H9 (cell line): ENCODE results near the gene SLC2A10. TPM values are rescaled to one million over a fixed set of nuclear protein-coding genes. Genes with fewer than 3 reads are reported as not detected.

Experiments
- DNase-seq: peaks from one replicate; pipeline ENCODE4 v3.0.0-alpha.2; 2017
- H2AFZ ChIP-seq: one replicate; pipeline ENCODE4 v1.6.1; 2013; ENCODE audit warnings: mild to moderate bottlenecking, low read length, control low read depth, moderate library complexity
- H2AK5ac ChIP-seq: 2 replicates; pipeline ENCODE4 v1.6.1; 2013; ENCODE audit warnings: low read length, control low read depth, mixed read lengths; ENCODE audit not compliant: insufficient read length
- H2BK120ac ChIP-seq: one replicate; pipeline ENCODE4 v1.6.1; 2013; ENCODE audit warnings: low read depth, mild to moderate bottlenecking, low read length, control low read depth, inconsistent platforms; ENCODE audit not compliant: poor library complexity, severe bottlenecking
- H2BK12ac ChIP-seq: 2 replicates; pipeline ENCODE4 v1.6.1; 2013; ENCODE audit warnings: low read length, control low read depth, mixed read lengths, low read depth; ENCODE audit not compliant: insufficient read length
- H2BK15ac ChIP-seq: 2 replicates; pipeline ENCODE4 v1.6.1; 2013; ENCODE audit warnings: low read depth, low read length, control low read depth
- H2BK20ac ChIP-seq: one replicate; pipeline ENCODE4 v1.6.1; 2013; ENCODE audit warnings: low read depth, mild to moderate bottlenecking, low read length, control low read depth, inconsistent platforms; ENCODE audit not compliant: poor library complexity, severe bottlenecking
- H2BK5ac ChIP-seq: 2 replicates; pipeline ENCODE4 v1.6.1; 2013; ENCODE audit warnings: low read length, control low read depth, mixed read lengths; ENCODE audit not compliant: insufficient read length
- H3K14ac ChIP-seq: 2 replicates; pipeline ENCODE4 v1.6.1; 2013; ENCODE audit warnings: low read length, control low read depth; ENCODE audit not compliant: insufficient read depth
- H3K18ac ChIP-seq: 2 replicates; pipeline ENCODE4 v1.6.1; 2013; ENCODE audit warnings: low read depth, mild to moderate bottlenecking, mixed read lengths, low read length, control low read depth; ENCODE audit not compliant: insufficient read length
- H3K23ac ChIP-seq: 2 replicates; pipeline ENCODE4 v1.6.1; 2013; ENCODE audit warnings: low read length, control low read depth, mixed read lengths, low read depth; ENCODE audit not compliant: insufficient read length
- H3K23me2 ChIP-seq: 2 replicates; pipeline ENCODE4 v1.6.1; 2013; ENCODE audit warnings: low read depth, mild to moderate bottlenecking, mixed read lengths, low read length, control low read depth; ENCODE audit not compliant: insufficient read length, poor library complexity, severe bottlenecking
- H3K27ac ChIP-seq: 2 replicates; pipeline ENCODE4 v1.5.1; 2013; ENCODE audit warnings: low read length, control low read depth, mixed read lengths, low read depth; ENCODE audit not compliant: insufficient read length
- H3K27me3 ChIP-seq: 2 replicates; pipeline ENCODE4 v1.6.1; 2013; ENCODE audit warnings: low read length, control low read depth, inconsistent platforms; ENCODE audit not compliant: insufficient read depth
- H3K4ac ChIP-seq: 2 replicates; pipeline ENCODE4 v1.6.1; 2013; ENCODE audit warnings: low read depth, mild to moderate bottlenecking, control low read depth, inconsistent platforms, low read length, moderate library complexity
- H3K4me1 ChIP-seq: 2 replicates; pipeline ENCODE4 v1.6.1; 2013; ENCODE audit warnings: low read length, control low read depth, inconsistent platforms; ENCODE audit not compliant: insufficient read depth
- H3K4me2 ChIP-seq: 2 replicates; pipeline ENCODE4 v1.6.1; 2013; ENCODE audit warnings: low read length, control low read depth, mixed read lengths; ENCODE audit not compliant: insufficient read length, insufficient read depth
- H3K56ac ChIP-seq: 2 replicates; pipeline ENCODE4 v1.6.1; 2013; ENCODE audit warnings: low read depth, mild to moderate bottlenecking, mixed read lengths, low read length, control low read depth; ENCODE audit not compliant: insufficient read length
- H3K79me1 ChIP-seq: 2 replicates; pipeline ENCODE4 v1.6.1; 2013; ENCODE audit warnings: low read depth, mild to moderate bottlenecking, moderate library complexity, low read length, control low read depth, inconsistent platforms; ENCODE audit not compliant: insufficient read depth, poor library complexity, severe bottlenecking
- H3K79me2 ChIP-seq: 2 replicates; pipeline ENCODE4 v1.6.1; 2013; ENCODE audit warnings: low read length, control low read depth, inconsistent platforms; ENCODE audit not compliant: insufficient read depth
- H3K9ac ChIP-seq: 2 replicates; pipeline ENCODE4 v1.6.1; 2013; ENCODE audit warnings: low read length, control low read depth, mixed read lengths; ENCODE audit not compliant: insufficient read length; ENCODE audit errors: extremely low read depth
- H3K9me3 ChIP-seq: one replicate; pipeline ENCODE4 v1.6.1; 2013; ENCODE audit warnings: low read depth, low read length, inconsistent platforms; ENCODE audit not compliant: control insufficient read depth
- H3T11ph ChIP-seq: one replicate; pipeline ENCODE4 v1.6.1; 2013; ENCODE audit warnings: mild to moderate bottlenecking, low read length, control low read depth, inconsistent platforms
- H4K20me1 ChIP-seq: one replicate; pipeline ENCODE4 v1.6.1; 2013; ENCODE audit not compliant: control insufficient read depth, insufficient read length, insufficient read depth
- H4K5ac ChIP-seq: 2 replicates; pipeline ENCODE4 v1.6.1; 2013; ENCODE audit warnings: low read depth, mild to moderate bottlenecking, mixed read lengths, low read length, control low read depth; ENCODE audit not compliant: insufficient read length
- H4K8ac ChIP-seq: replicated peaks from 2 replicates; pipeline ENCODE4 v1.6.1; 2013; ENCODE audit warnings: low read length, control low read depth, mixed read lengths, low read depth; ENCODE audit not compliant: insufficient read length
- H4K91ac ChIP-seq: 2 replicates; pipeline ENCODE4 v1.6.1; 2013; ENCODE audit warnings: low read depth, mild to moderate bottlenecking, moderate library complexity, mixed read lengths, low read length, control low read depth; ENCODE audit not compliant: insufficient read length
- H3K27ac Mint-ChIP-seq, 3 experiments: 2 replicates in 2 of 3; 3 replicates in 1 of 3; pipeline ENCODE4 v1.8.0; 2020 to 2021; ENCODE audit warnings: mixed read lengths in 3 of 3, mild to moderate bottlenecking in 1 of 3, moderate library complexity in 1 of 3
- H3K27me3 Mint-ChIP-seq: 2 replicates; pipeline ENCODE4 v1.8.0; 2021; ENCODE audit warnings: low read depth, mild to moderate bottlenecking, moderate library complexity, mixed read lengths
- H3K36me3 Mint-ChIP-seq, 3 experiments: 2 replicates in 2 of 3; 3 replicates in 1 of 3; pipeline ENCODE4 v1.8.0; 2020 to 2021; ENCODE audit warnings: low read depth in 3 of 3, mixed read lengths in 3 of 3; ENCODE audit not compliant: insufficient read depth in 1 of 3
- H3K4me1 Mint-ChIP-seq, 2 experiments: 2 replicates each; pipeline ENCODE4 v1.8.0; 2020; ENCODE audit warnings: mixed read lengths in 2 of 2
- H3K4me3 Mint-ChIP-seq, 2 experiments: 2 replicates in 1 of 2; 3 replicates in 1 of 2; pipeline ENCODE4 v1.8.0; 2020 to 2021; ENCODE audit warnings: mild to moderate bottlenecking in 2 of 2, mixed read lengths in 2 of 2, moderate library complexity in 1 of 2
- H3K9me3 Mint-ChIP-seq, 2 experiments: 2 replicates in 1 of 2; 3 replicates in 1 of 2; pipeline ENCODE4 v1.8.0; 2020; ENCODE audit warnings: mild to moderate bottlenecking in 2 of 2, mixed read lengths in 2 of 2, moderate library complexity in 1 of 2
- CTCF ChIP-seq: fragments of 200-600 bp; sonication (generic); conservative IDR thresholded peaks from 3 replicates; pipeline ENCODE4 v1.8.0; 2021; ENCODE audit warnings: antibody characterized with exemption, mild to moderate bottlenecking
- WGBS: extraction: QIAGEN DNeasy Blood & Tissue Kit; methylation state at CpG from one replicate; pipeline ENCODE4 v1.1.7; 2013; ENCODE audit warnings: missing lambda C conversion rate, low lambda C conversion rate, mixed read lengths; ENCODE audit not compliant: insufficient read length; ENCODE audit errors: extremely low coverage; 5-methylcytosine and 5-hydroxymethylcytosine counted together
- total RNA-seq: library from RNA; stranded (reverse); gene quantifications from 2 replicates; pipeline ENCODE4 v1.2.1, GENCODE V29; 2021

Gene SLC2A10
- total RNA-seq, 1 experiment from 2014 or later = 8.2 TPM

GRCh38 chr20:46680684-46681031 lies 28.8 kb upstream of the SLC2A10 start:
- Histone ChIP-seq H2BK12ac (no peak overlapping the region), H3T11ph (no peak overlapping the region), H3K4ac (no peak overlapping the region), H3K4me2 (no peak overlapping the region), H3K4me1 (peaks cover 11% of the 10 kb centered on the region; the same call in 1 of the 2 replicates), H3K9ac (no peak overlapping the region), H3K9me3 (no peaks in the 10 kb centered on the region), H4K91ac (no peak overlapping the region), H2AK5ac (no peak overlapping the region), H3K23ac (no peak overlapping the region), H2BK15ac (no peak overlapping the region), H2AFZ (no peak overlapping the region), H3K18ac (no peak overlapping the region), H3K56ac (no peak overlapping the region), H2BK20ac (no peak overlapping the region), H3K27ac (no peak overlapping the region), H3K79me2 (peaks cover 5% of the 10 kb centered on the region; the same call in 1 of the 2 replicates), H3K14ac (no peak overlapping the region), H2BK120ac (no peak overlapping the region), H4K8ac (no peak overlapping the region), H3K23me2 (peaks cover 4% of the 10 kb centered on the region), H3K27me3 (no peaks in the 10 kb centered on the region), H3K79me1 (peaks cover 7% of the 10 kb centered on the region), H2BK5ac (no peak overlapping the region), H4K20me1 (peaks cover 2% of the 10 kb centered on the region), H4K5ac (no peak overlapping the region)
- H3K27me3 Mint-ChIP-seq = no peaks in the 10 kb centered on the region
- H3K4me1 Mint-ChIP-seq = peaks cover 45 to 60% of the 10 kb centered on the region in 2 experiments
- peaks cover 15 to 44% (median 38%) of the 10 kb centered on the region in 3 experiments for H3K36me3 Mint-ChIP-seq
- H3K4me3 Mint-ChIP-seq = no peak overlapping the region
- no peak overlapping the region for H3K27ac Mint-ChIP-seq
- WGBS = no CpG with 5 or more reads among the region's 2 CpGs
- DNase-seq = no peak
- peaks cover 0 to 3% of the 10 kb centered on the region in 2 experiments; a peak in 1 of 5 replicates for H3K9me3 Mint-ChIP-seq
- no peak for TF ChIP-seq CTCF
